Kidney (tissue), 14 donors: ENCODE measurements around the gene PTPDC1. TPM values are rescaled to one million over a fixed set of nuclear protein-coding genes. Genes with fewer than 3 reads are reported as not detected.

ENCODE experiments used
- DNase-seq, 5 donors: peaks; one replicate each; pipeline ENCODE4 v3.0.0-alpha.2; 2013 to 2020
- FAIRE-seq: peaks from 2 replicates; lab custom pipeline; 2012; peaks lifted over from hg19 to GRCh38; lab: Jason Lieb, UNC
- H3K27ac ChIP-seq, 2 donors: one replicate each; pipeline ENCODE4 v1.7.0; 2013; ENCODE audit warnings: low read depth in 2 of 2, low read length in 2 of 2, inconsistent platforms in 1 of 2
- H3K27me3 ChIP-seq: one replicate; pipeline ENCODE4 v1.7.1; 2013; ENCODE audit warnings: low read length, inconsistent platforms; ENCODE audit not compliant: control insufficient read depth, insufficient read depth
- H3K36me3 ChIP-seq, 3 donors: one replicate each; pipeline versions ENCODE4 v1.7.0 to v1.7.1; 2013; ENCODE audit warnings: low read length in 3 of 3, control low read depth in 1 of 3, inconsistent platforms in 1 of 3; ENCODE audit not compliant: insufficient read depth in 3 of 3, control insufficient read depth in 2 of 3
- H3K4me1 ChIP-seq, 3 donors: one replicate each; pipeline versions ENCODE4 v1.7.0 to v1.7.1; 2013; ENCODE audit warnings: low read length in 3 of 3, inconsistent platforms in 1 of 3, low read depth in 1 of 3; ENCODE audit not compliant: control insufficient read depth in 2 of 3, insufficient read depth in 2 of 3
- H3K4me3 ChIP-seq, 3 donors: one replicate each; pipeline versions ENCODE4 v1.7.0 to v1.8.1; 2013; ENCODE audit warnings: low read length in 3 of 3, control low read depth in 1 of 3, inconsistent platforms in 1 of 3
- H3K9ac ChIP-seq, 3 donors: one replicate each; pipeline versions ENCODE4 v1.7.0 to v1.7.1; 2013; ENCODE audit warnings: low read length in 3 of 3, control low read depth in 1 of 3, inconsistent platforms in 1 of 3
- H3K9me3 ChIP-seq, 3 donors: one replicate each; pipeline versions ENCODE4 v1.7.0 to v1.7.1; 2013; ENCODE audit warnings: low read length in 3 of 3, control low read depth in 1 of 3, inconsistent platforms in 1 of 3; ENCODE audit not compliant: control insufficient read depth in 2 of 3, insufficient read depth in 1 of 3
- intact Hi-C: fragments of 100-400 bp; cut with DNase I; formaldehyde crosslinking; loops from one replicate; pipeline ENCODE4 v1.11.1; 2022
- polyA plus RNA-seq: library from polyadenylated mRNA; stranded (reverse); fragments of 350-450 nt; fragmentation: Illumina TruSeq; extraction: RNeasy Lipid Tissue Mini Kit (QIAGEN cat#74804); gene quantifications from one replicate; pipeline ENCODE4 v1.2.3, GENCODE V29; 2014; ENCODE audit warnings: low read depth, low replicate concordance; ENCODE audit not compliant: insufficient read depth
- total RNA-seq: library from RNA; stranded (reverse); fragmentation: NEBNext Ultra II Directional; extraction: Animal tissue kit (Norgen Biotek cat#: 25700); gene quantifications from one replicate; pipeline ENCODE4 v1.2.1, GENCODE V29; 2021
- TF ChIP-seq, protein P1 (sequence below): IDR thresholded peaks from 3 replicates; pipeline ENCODE4 v1.5.1; 2012; ENCODE audit warnings: mild to moderate bottlenecking, moderate library complexity, borderline replicate concordance; ENCODE audit not compliant: insufficient read depth; ENCODE audit errors: extremely low read depth
- donor health status: control.
- donor health status: control.
- donor health status: control.
- donor health status: control.
- donor health status: control.
- donor health status: DM: yes; HTN: yes; CAD: no.
- donor health status: Normal renal cell carcinoma (clear cell type).

Gene PTPDC1
- total and polyA plus RNA-seq, 2 donors from 2014 or later, result 2.8 to 8.7 TPM

DNA sequence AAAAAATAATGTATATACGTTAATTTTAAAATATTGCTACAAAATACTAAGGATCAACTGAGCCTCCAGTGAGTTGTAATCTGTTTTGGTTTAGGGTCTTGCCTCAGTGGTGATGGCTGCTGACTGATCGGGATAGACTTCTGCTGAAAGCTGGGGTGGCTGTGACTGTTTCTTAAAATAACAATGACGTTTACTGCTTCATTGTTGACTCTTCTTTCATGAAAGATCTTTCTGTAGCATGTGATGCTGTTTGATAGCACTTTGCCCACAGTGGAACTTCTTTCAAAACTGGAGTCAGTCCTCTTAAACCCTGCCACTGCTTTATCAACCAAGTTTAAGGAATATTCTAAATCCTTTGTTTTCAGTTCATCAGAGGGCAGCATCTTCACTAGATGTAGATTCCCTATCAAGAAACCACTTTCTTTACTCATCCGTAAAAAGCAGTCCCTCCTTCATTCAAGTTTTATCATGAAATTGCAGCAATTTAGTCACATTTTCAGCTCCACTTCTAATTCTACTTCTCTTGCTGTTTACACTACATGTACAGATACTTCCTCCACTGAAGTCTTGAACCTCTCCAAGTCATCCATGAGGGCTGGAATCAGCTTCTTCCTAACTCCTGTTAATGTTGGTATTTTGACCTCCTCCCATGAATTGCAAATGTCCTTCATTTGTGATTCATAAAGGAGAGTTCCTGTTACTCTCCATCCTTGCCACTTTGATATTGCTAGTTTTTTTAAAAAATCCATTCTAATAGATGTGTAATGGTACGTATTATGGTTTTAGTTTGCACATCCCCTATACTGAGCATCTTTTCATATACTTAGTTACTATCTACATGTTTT, 41.5 kb upstream of the PTPDC1 start:
- TF ChIP-seq, protein P1, sequence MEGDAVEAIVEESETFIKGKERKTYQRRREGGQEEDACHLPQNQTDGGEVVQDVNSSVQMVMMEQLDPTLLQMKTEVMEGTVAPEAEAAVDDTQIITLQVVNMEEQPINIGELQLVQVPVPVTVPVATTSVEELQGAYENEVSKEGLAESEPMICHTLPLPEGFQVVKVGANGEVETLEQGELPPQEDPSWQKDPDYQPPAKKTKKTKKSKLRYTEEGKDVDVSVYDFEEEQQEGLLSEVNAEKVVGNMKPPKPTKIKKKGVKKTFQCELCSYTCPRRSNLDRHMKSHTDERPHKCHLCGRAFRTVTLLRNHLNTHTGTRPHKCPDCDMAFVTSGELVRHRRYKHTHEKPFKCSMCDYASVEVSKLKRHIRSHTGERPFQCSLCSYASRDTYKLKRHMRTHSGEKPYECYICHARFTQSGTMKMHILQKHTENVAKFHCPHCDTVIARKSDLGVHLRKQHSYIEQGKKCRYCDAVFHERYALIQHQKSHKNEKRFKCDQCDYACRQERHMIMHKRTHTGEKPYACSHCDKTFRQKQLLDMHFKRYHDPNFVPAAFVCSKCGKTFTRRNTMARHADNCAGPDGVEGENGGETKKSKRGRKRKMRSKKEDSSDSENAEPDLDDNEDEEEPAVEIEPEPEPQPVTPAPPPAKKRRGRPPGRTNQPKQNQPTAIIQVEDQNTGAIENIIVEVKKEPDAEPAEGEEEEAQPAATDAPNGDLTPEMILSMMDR, result no peak
- Histone ChIP-seq H3K4me3 (no peak overlapping the region), H3K9me3 (no peaks in the 10 kb centered on the region), H3K9ac (no peak overlapping the region), H3K36me3 (no peaks in the 10 kb centered on the region), H3K27ac (no peak overlapping the region), H3K4me1 (no peaks in the 10 kb centered on the region), H3K27me3 (no peaks in the 10 kb centered on the region)
- no peak for DNase-seq
- intact Hi-C loops, result no loop called here
- no peak for FAIRE-seq

DNA sequence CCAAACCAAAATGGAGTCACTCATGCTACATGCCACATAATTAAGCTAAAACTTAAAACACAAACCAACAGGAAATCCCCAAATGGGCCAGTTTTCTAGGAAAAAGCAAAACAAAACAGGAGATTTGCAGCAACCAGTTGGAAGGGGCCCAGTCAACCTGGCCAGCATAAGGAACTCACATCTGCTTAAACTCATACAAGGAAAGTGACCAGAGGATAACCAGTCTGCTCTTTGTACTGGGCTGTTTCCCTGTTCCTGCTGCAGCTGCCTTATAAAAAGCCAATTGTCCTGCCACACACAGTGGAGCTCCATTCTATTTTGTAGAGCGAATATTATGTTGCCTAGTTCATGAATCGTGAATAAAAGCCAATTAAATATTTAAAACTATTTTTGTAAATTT, 29.5 kb upstream of the PTPDC1 start:
- Histone ChIP-seq H3K9ac (no peak overlapping the region), H3K27me3 (no peaks in the 10 kb centered on the region), H3K36me3 (no peaks in the 10 kb centered on the region), H3K4me1 (peaks cover 0 to 4% (median 0%) of the 10 kb centered on the region in 3 donors), H3K9me3 (no peaks in the 10 kb centered on the region), H3K27ac (no peak overlapping the region), H3K4me3 (no peak overlapping the region)
- intact Hi-C loops, result no loop called here
- no peak for DNase-seq
- TF ChIP-seq, protein P1, result no peak
- FAIRE-seq, result no peak

DNA sequence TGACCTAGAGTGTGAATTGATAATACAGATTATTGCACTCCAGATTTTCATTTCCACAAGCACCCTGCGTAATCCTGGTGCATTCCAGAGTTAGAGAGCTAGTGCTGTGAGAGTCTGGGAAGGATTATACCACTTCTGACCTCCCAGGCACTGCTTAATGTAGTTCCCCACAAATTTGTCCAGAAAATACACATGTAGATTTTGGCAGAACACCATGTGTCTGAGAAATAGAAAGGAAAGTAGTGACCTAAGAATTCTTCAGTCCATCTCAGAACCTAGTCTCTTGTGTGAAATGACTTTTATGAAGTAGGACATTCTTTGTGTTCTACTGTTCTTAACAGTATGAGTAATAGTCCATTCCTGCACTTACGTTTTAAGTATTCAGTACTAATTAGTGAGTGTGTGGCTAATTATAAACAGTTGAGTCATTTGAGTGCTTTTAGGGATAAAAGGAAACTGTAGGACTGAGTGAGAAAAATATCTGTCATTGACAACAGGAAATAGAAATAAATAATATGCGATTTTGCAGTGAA, 27.8 kb upstream of the PTPDC1 start:
- intact Hi-C loops, result no loop called here
- FAIRE-seq (peak; percentile 60), DNase-seq (peak in 1 of 5 donors; percentile 12)
- H3K36me3 ChIP-seq, result no peaks in the 10 kb centered on the region
- peaks cover 0 to 2% (median 0%) of the 10 kb centered on the region in 3 donors for H3K9me3 ChIP-seq
- H3K27ac ChIP-seq, result no peak overlapping the region
- H3K9ac ChIP-seq, result no peak overlapping the region
- peaks cover 0 to 4% (median 0%) of the 10 kb centered on the region in 3 donors for H3K4me1 ChIP-seq
- no peak overlapping the region for H3K4me3 ChIP-seq
- TF ChIP-seq, protein P1, result no peak
- no peaks in the 10 kb centered on the region for H3K27me3 ChIP-seq
